NCI-H748 treated with DMSO at 0.1 percent for 48 hours (cell line): ENCODE data around the gene IGSF21.

Source experiments
- DNase-seq: peaks from one replicate; lab custom pipeline; 2025; lab: John Stamatoyannopoulos, UW

Gene IGSF21

GRCh38 chr1:18178111-18178510 is 70.5 kb downstream of the IGSF21 start:
- DNase-seq = no peak

- no peak for DNase-seq
Observed at GRCh38 chr1:18179009-18179408, 71.4 kb downstream of the IGSF21 start.

- DNase-seq = no peak
Observed at GRCh38 chr1:18182398-18183160, 75.0 kb downstream of the IGSF21 start.

GRCh38 chr1:18183533-18183932 is 75.9 kb downstream of the IGSF21 start:
- no peak for DNase-seq

GRCh38 chr1:18187054-18187453 is 79.5 kb downstream of the IGSF21 start:
- DNase-seq = no peak

GRCh38 chr1:18188820-18189517 is 81.4 kb downstream of the IGSF21 start:
- DNase-seq = no peak

- DNase-seq = no peak
Observed at GRCh38 chr1:18190598-18190997, 83.0 kb downstream of the IGSF21 start.

- DNase-seq = no peak
Observed at GRCh38 chr1:18191037-18191436, 83.4 kb downstream of the IGSF21 start.

GRCh38 chr1:18191481-18192155 is 84.0 kb downstream of the IGSF21 start:
- no peak for DNase-seq

GRCh38 chr1:18192182-18192581 is 84.6 kb downstream of the IGSF21 start:
- DNase-seq = no peak

GRCh38 chr1:18192974-18193373 is 85.4 kb downstream of the IGSF21 start:
- no peak for DNase-seq

- no peak for DNase-seq
Observed at GRCh38 chr1:18197299-18197698, 89.7 kb downstream of the IGSF21 start.

- no peak for DNase-seq
Observed at GRCh38 chr1:18198260-18198659, 90.7 kb downstream of the IGSF21 start.

GRCh38 chr1:18199462-18199861 is 91.9 kb downstream of the IGSF21 start:
- peak; percentile 46 for DNase-seq

GRCh38 chr1:18200136-18200717 is 92.6 kb downstream of the IGSF21 start:
- DNase-seq = no peak

GRCh38 chr1:18200918-18201317 is 93.3 kb downstream of the IGSF21 start:
- no peak for DNase-seq

- DNase-seq = no peak
Observed at GRCh38 chr1:18201997-18202719, 94.6 kb downstream of the IGSF21 start.

GRCh38 chr1:18203645-18204044 is 96.0 kb downstream of the IGSF21 start:
- DNase-seq = no peak

- no peak for DNase-seq
Observed at GRCh38 chr1:18204575-18204974, 97.0 kb downstream of the IGSF21 start.

- DNase-seq = no peak
Observed at GRCh38 chr1:18205319-18205718, 97.7 kb downstream of the IGSF21 start.

- no peak for DNase-seq
Observed at GRCh38 chr1:18211764-18212163, 104.2 kb downstream of the IGSF21 start.
